Calu3 (cell line): ENCODE results near the gene TMEM44. TPM values are rescaled to one million over a fixed set of nuclear protein-coding genes. Genes with fewer than 3 reads are reported as not detected.

Experiments used
- BruUV-seq: library from RNA; stranded (reverse); fragments of 400-500 nt; replicated peaks from 2 replicates; lab custom pipeline; 2021; lab: Mats Ljungman, UMichigan
- CTCF ChIA-PET: fragments of 300-600 bp; sonication (Branson Sonifier 250); formaldehyde crosslinking; loops from one replicate; lab custom pipeline; 2022; ENCODE audit warnings: antibody characterized with exemption; lab: Charles Lee
- DNase-seq: peaks from one replicate; pipeline ENCODE4 v3.0.0; 2022
- H3K27ac Mint-ChIP-seq: one replicate; pipeline ENCODE4 v1.8.0; 2022; ENCODE audit warnings: mixed read lengths; ENCODE audit not compliant: unreplicated experiment
- H3K27me3 Mint-ChIP-seq: one replicate; pipeline ENCODE4 v1.8.0; 2022; ENCODE audit warnings: mixed read lengths; ENCODE audit not compliant: unreplicated experiment
- H3K36me3 Mint-ChIP-seq: one replicate; pipeline ENCODE4 v1.8.0; 2022; ENCODE audit warnings: mild to moderate bottlenecking, moderate library complexity, mixed read lengths; ENCODE audit not compliant: insufficient read depth, unreplicated experiment
- H3K4me1 Mint-ChIP-seq: one replicate; pipeline ENCODE4 v1.8.0; 2022; ENCODE audit warnings: mild to moderate bottlenecking, low read depth, mixed read lengths; ENCODE audit not compliant: unreplicated experiment
- H3K4me3 Mint-ChIP-seq: one replicate; pipeline ENCODE4 v1.8.0; 2022; ENCODE audit warnings: mild to moderate bottlenecking, low read depth, moderate library complexity, mixed read lengths; ENCODE audit not compliant: unreplicated experiment
- H3K9me3 Mint-ChIP-seq: one replicate; pipeline ENCODE4 v1.8.0; 2022; ENCODE audit warnings: low read depth, mixed read lengths; ENCODE audit not compliant: unreplicated experiment
- CTCF ChIP-seq: fragments of 200-600 bp; IDR thresholded peaks from one replicate; pipeline ENCODE4 v1.8.0; 2022; ENCODE audit warnings: antibody characterized with exemption; ENCODE audit not compliant: unreplicated experiment
- intact Hi-C: fragments of 100-400 bp; cut with micrococcal nuclease; formaldehyde crosslinking; loops from one replicate; pipeline ENCODE4 v1.10.0; 2022; ENCODE audit not compliant: unreplicated experiment
- total RNA-seq: library from RNA; stranded (reverse); gene quantifications from 2 replicates; pipeline ENCODE4 v1.2.3, GENCODE V29; 2022

The TMEM44 gene
- total RNA-seq, 1 experiment from 2014 or later = 52.6 TPM

DNA sequence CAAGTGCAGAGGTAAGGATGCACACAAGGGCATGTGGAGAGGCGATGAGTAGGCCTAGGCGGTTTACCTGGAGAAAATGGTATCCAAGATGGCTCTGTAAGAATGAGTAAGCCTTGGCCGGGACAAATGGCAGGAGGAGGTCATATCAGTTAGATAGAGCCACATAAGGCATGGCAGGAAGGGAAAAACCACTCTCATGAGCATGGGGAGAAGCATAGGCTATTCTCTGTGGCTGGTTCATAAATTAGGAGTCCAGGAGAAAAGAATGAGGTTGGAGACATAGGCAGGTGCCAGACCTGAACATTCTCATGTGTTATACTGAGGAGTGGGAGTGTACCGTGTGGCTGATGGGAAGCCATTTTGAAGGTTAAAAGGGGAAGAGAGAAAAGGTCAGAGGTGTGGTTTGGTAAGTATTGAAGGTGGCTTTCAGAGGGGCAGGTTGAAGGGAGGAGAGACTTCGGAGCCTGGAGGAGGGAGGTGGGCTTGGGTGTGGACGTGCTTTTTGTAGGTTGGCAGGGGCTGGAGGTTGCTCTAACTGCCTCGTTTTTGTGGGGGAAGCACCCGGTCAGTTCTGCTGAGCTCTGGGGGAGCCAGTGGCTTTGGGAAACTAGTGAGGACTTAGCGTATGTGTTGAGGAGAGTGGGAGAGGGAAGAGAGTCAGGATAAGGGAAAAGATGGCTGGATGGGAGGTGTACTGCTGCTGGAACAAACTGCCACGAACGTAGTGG is 47.8 kb upstream of the TMEM44 start:
- Mint-ChIP-seq H3K36me3 (peaks cover 15% of the 10 kb centered on the region), H3K27ac (no peak overlapping the region), H3K4me3 (no peak overlapping the region), H3K27me3 (peaks cover 39% of the 10 kb centered on the region), H3K4me1 (peaks cover 23% of the 10 kb centered on the region), H3K9me3 (no peaks in the 10 kb centered on the region)
- intact Hi-C loops = loop anchor here (10.0 kb wide), 3 partner anchors 84 to 834 kb away; no protein-coding TSS in a partner anchor
- no peak for TF ChIP-seq CTCF
- DNase-seq = no peak
- BruUV-seq = no TSS peak
- CTCF ChIA-PET = interaction anchor here (0.7 to 2.0 kb wide), 2 partner anchors 10 to 47 kb away, joined by 3 to 4 read pairs; no protein-coding TSS in a partner anchor

GRCh38 chr3:194676471-194676870 is 43.3 kb upstream of the TMEM44 start:
- no peaks in the 10 kb centered on the region for H3K9me3 Mint-ChIP-seq
- CTCF ChIA-PET = no interaction called here
- intact Hi-C loops = no loop called here
- no peak overlapping the region for H3K27ac Mint-ChIP-seq
- no peak for TF ChIP-seq CTCF
- no peak overlapping the region for H3K4me3 Mint-ChIP-seq
- DNase-seq = no peak
- peaks cover 48% of the 10 kb centered on the region for H3K27me3 Mint-ChIP-seq
- peaks cover 19% of the 10 kb centered on the region for H3K4me1 Mint-ChIP-seq
- no TSS peak for BruUV-seq
- peaks cover 12% of the 10 kb centered on the region for H3K36me3 Mint-ChIP-seq

GRCh38 chr3:194675680-194676079 is 42.5 kb upstream of the TMEM44 start:
- intact Hi-C loops = no loop called here
- no peak overlapping the region for H3K27ac Mint-ChIP-seq
- CTCF ChIA-PET = no interaction called here

DNA sequence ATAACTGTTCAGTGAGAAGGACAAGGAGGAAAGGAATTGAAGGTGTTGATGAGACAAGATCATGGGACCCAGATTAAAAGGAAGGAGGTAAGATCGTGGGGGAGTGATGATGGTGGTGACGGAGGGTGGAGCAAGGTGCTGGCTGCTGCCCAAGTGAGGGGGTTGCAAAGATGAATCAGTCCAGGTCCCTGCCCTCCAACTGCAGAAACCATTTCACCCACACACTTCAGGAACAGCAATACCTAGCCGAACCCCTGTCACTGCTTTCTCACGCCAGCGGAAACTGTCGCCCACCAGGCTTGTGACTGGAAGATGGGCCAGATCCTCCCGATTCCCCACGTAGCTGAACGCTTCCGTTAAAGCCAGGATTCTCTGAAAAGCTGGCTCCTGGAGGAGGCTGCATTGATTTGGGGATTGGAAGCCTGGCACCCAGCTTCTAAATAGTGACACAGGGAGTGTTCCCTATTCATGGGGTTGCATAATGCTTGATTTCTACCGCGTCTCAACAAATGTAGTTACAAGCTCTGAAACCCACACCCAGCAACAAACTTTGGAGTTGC is 41.9 kb upstream of the TMEM44 start:
- H3K36me3 Mint-ChIP-seq = peaks cover 16% of the 10 kb centered on the region
- no peaks in the 10 kb centered on the region for H3K9me3 Mint-ChIP-seq
- intact Hi-C loops = no loop called here
- TF ChIP-seq CTCF = no peak
- H3K4me3 Mint-ChIP-seq = no peak overlapping the region
- H3K27me3 Mint-ChIP-seq = peaks cover 42% of the 10 kb centered on the region
- no peak overlapping the region for H3K27ac Mint-ChIP-seq
- no TSS peak for BruUV-seq
- no peak for DNase-seq
- H3K4me1 Mint-ChIP-seq = peaks cover 32% of the 10 kb centered on the region
- CTCF ChIA-PET = no interaction called here

More at GRCh38 chr3:194675680-194676079, 42.5 kb upstream of the TMEM44 start:
- no peak for DNase-seq
- Mint-ChIP-seq H3K9me3 (no peaks in the 10 kb centered on the region), H3K4me1 (peaks cover 27% of the 10 kb centered on the region), H3K27me3 (peaks cover 47% of the 10 kb centered on the region), H3K4me3 (no peak overlapping the region), H3K36me3 (peaks cover 16% of the 10 kb centered on the region)
- no TSS peak for BruUV-seq
- TF ChIP-seq CTCF = no peak
